GM19099 (cell line): ENCODE data around the gene CCT8.
A peak's percentile ranks its signal among the peaks of the same experiment; 100 is the strongest.

Source experiments
- POLR2A ChIP-seq: IDR thresholded peaks from 3 replicates; pipeline ENCODE4 v1.6.1; 2011; ENCODE audit warnings: low read depth; ENCODE audit not compliant: insufficient read length; ENCODE audit errors: extremely low read depth

Gene CCT8

GRCh38 chr21:29082046-29082815 lies 8.8 kb upstream of the CCT8 start:
- TF ChIP-seq POLR2A, result no peak

GRCh38 chr21:29080454-29080941 lies 7.0 kb upstream of the CCT8 start:
- no peak for TF ChIP-seq POLR2A

DNA sequence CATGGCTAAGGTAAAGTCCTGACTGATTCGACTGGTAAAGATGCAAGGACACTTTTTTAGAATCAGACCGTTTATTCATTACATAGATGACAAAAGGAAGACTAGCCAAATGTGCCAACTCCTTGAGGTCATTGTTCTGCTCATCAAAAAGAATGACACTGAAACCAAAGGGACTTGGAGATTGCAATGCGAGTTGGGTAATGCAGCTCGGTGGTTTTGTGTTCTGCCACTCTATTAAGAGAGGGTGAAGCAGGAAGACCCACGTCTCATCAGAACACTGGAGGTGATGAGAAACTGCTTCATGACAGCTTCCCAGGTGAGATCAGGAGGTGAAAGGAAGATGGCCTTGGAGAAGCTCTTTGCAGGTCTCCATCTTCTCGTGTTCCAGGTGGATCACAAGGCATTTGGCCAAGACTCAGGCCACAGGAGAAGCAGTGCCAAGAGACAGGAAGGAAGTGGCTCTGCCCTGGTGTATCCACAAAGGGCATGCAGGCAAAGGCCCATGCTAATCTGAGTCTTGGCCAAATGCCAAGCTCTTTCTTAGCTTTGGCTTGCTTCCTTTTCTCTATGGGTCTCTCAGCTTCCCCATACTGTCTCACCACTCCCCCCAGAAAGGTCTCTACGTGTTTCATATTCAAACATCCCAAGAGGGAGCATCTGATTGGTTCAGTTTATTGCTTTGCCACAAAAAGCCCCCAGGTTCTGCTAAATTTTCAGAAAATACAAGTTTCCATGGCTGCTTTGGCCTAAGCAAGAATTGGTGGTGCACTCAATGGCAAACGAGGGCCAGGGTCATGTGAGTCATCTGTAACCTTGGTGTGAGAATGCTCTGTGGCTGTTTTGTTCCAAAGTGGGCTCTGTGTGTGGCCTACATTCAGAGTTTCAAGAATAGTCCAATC lies 5.7 kb upstream of the CCT8 start:
- peak; percentile 16 for TF ChIP-seq POLR2A

- no peak for TF ChIP-seq POLR2A
These were observed 4.2 kb upstream of the CCT8 start for GRCh38 chr21:29077651-29078090.

- peak; percentile 0 for TF ChIP-seq POLR2A
These were observed 3.5 kb upstream of the CCT8 start for GRCh38 chr21:29076731-29077640.

DNA sequence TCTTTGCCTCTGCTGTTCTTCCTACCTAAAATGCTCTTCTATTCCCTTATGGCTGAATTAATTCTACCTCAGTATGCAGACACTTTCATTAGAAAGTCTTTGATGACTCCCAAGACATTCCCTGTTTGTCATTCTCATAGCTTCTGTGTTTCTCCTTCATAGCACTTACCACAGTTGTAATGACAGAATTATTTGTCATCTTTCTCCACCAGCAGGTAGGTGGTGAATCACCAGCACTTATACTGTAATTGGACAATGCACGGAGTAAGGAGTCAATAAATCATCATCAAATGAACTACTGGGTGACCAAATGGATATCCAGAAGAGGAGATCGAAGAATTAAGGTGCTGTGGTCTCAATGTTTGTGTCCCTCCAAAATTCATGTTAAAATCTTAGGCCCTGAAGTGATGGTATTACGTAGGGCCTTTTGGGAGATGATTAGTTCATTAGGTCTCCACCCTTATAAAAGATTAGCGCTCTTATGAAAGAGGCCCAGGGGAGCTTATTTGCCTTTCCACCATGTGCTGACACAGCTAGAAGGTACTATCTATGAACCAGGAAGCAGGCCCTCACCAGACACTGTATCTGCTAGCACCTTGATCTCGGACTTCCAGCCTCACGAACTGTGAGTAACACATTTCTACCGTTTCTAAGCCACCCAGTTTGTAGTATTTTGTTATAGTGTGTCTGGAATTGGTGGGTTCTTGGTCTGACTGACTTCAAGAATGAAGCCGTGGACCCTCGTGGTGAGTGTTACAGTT lies 2.4 kb upstream of the CCT8 start:
- TF ChIP-seq POLR2A, result no peak

GRCh38 chr21:29074783-29075182 lies 1.3 kb upstream of the CCT8 start:
- no peak for TF ChIP-seq POLR2A

DNA sequence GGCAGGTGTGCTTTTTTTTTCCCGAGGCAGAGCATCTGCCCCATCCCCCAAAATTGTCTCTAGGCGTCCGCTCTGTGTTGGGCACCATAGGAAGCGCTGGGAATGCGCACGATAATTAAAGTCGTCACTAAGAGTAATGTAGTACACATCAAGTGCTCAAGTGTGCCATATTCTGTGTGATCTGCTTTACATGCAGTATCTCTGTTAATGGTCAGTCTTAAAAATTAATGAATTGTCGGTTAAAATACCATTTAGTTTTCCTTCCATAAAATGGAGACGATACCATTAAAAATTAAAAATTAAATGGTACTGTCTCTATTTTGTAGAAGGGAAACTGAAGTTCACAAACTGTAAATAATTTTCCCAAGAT lies 544 bp upstream of the CCT8 start:
- no peak for TF ChIP-seq POLR2A

DNA sequence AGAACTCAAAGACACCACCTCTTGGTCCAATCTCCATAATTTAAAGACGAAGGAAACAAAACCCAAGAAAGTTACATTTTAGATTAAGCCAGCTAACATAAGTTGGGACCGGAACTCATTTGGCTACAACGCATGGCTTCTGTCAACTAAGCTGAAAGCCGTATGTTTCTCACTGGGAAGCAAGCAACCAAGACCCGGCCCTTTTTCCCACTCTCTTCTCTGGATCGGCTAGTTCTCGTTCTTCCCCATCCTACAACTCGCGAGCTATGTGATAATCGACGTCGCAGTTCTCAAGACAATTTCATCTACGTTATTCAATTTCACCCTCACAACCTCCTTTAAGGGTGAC lies 601 bp downstream of the CCT8 start:
- TF ChIP-seq POLR2A, result no peak

DNA sequence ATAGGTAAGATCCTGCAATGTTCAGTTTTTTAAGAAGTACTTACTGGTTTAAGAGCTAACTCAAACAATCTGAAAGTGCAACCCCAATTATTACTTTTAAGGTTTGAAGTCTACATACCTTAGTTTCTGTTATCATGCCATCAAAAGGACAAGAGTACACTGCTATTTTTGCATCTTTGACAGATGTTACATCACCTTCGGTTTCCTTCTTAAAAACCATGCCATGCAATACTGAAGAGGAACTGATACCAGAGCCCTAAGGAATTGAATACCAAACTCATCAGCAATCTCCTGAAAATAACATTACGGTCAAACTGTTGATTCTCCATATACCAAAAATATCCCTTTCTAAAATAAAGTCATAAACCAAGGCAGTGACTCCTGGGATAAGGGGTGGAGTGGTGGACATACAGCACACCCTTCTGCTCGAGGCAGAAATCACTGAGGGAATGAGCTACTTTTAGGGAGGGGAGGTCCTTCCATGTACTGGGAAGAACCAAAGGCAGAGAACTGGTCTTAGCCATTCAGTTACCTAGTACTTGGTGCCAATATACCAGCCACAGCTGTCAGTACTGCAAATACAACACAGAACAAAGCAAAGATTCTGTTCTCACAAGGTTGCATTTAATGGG lies 8.5 kb downstream of the CCT8 start:
- no peak for TF ChIP-seq POLR2A

DNA sequence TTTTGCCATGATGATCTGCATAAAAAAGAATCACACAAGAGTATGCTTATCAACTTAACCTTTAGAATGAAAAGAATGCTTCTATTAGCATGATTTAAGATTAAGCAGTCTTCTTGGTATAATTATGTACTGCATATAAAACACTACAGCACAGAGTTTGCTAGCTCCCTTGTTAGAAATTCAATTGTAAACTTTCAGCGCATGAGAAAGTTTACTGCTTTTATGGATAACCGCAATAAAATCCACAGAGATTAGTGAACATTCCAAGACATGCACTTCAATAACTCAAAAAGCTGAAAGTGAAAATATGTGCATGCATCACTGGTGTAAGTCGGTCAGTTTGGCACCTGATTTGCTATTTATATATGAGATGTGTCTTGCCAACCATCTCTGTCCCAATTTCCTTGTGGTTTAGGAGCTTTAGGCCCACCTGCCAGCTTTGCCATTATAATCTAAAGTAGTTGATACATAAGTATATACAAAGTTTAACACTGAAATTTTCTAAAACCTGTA lies 16.9 kb downstream of the CCT8 start:
- TF ChIP-seq POLR2A, result no peak

- TF ChIP-seq POLR2A, result no peak
These were observed 17.4 kb downstream of the CCT8 start for GRCh38 chr21:29056005-29056404.

- TF ChIP-seq POLR2A, result peak; percentile 19
These were observed 18.4 kb downstream of the CCT8 start for GRCh38 chr21:29055080-29055479.
